DND-41 (cell line): ENCODE measurements around the gene MID2.

Source experiments
- ATAC-seq: fragments of 200-7000 bp; cut with Tn5 transposase; 3 replicates; pipeline ENCODE4 v1.9.1; 2021; ENCODE audit warnings: low read depth; ENCODE audit not compliant: insufficient read depth
- DNase-seq: peaks from one replicate; pipeline ENCODE4 v3.0.0-alpha.2; 2020
- H2AFZ ChIP-seq: 2 replicates; pipeline ENCODE4 v1.6.0; 2012; ENCODE audit warnings: low read depth, low read length
- H3K27ac ChIP-seq: 2 replicates; pipeline ENCODE4 v1.5.1; 2012; ENCODE audit warnings: low read length, inconsistent platforms
- H3K27me3 ChIP-seq: fragments of 200-600 bp; sonication (generic); 2 replicates; pipeline ENCODE4 v1.6.0; 2012; ENCODE audit warnings: low read length, mild to moderate bottlenecking, inconsistent platforms; ENCODE audit not compliant: insufficient read depth, poor library complexity
- H3K36me3 ChIP-seq: 2 replicates; pipeline ENCODE4 v1.5.1; 2012; ENCODE audit warnings: low read length, inconsistent platforms; ENCODE audit not compliant: insufficient read depth
- H3K4me1 ChIP-seq: 2 replicates; pipeline ENCODE4 v1.5.1; 2012; ENCODE audit warnings: mild to moderate bottlenecking, low read length; ENCODE audit not compliant: insufficient read depth
- H3K4me2 ChIP-seq: 2 replicates; pipeline ENCODE4 v1.6.0; 2012; ENCODE audit warnings: mild to moderate bottlenecking, moderate library complexity, low read length, inconsistent platforms; ENCODE audit not compliant: insufficient read depth
- H3K4me3 ChIP-seq, 2 experiments: fragments of 200-600 bp in 1 of 2; shearing (Covaris generic) in 1 of 2; 2 replicates each; pipeline ENCODE4 v1.5.1; 2012 to 2016; ENCODE audit warnings: inconsistent platforms in 2 of 2, low read length in 2 of 2, mild to moderate bottlenecking in 2 of 2, low read depth in 1 of 2, moderate library complexity in 1 of 2
- H3K79me2 ChIP-seq: 2 replicates; pipeline ENCODE4 v1.6.0; 2012; ENCODE audit warnings: low read length, inconsistent platforms; ENCODE audit not compliant: insufficient read depth
- H3K9ac ChIP-seq: 2 replicates; pipeline ENCODE4 v1.6.0; 2012; ENCODE audit warnings: low read depth, mild to moderate bottlenecking, inconsistent platforms, low read length, moderate library complexity
- H3K9me3 ChIP-seq: 2 replicates; pipeline ENCODE4 v1.5.1; 2012; ENCODE audit warnings: low read length, moderate library complexity, mild to moderate bottlenecking, inconsistent platforms; ENCODE audit not compliant: insufficient read depth, severe bottlenecking
- H4K20me1 ChIP-seq: 2 replicates; pipeline ENCODE4 v1.6.0; 2012; ENCODE audit warnings: low read length; ENCODE audit not compliant: insufficient read depth
- EZH2 ChIP-seq: IDR thresholded peaks from 3 replicates; pipeline ENCODE4 v1.6.1; 2012; ENCODE audit warnings: borderline replicate concordance, low read depth, mild to moderate bottlenecking, moderate library complexity, low read length, inconsistent platforms; ENCODE audit not compliant: severe bottlenecking
- TF ChIP-seq, protein P1 (sequence below): IDR thresholded peaks from 2 replicates; pipeline ENCODE4 v1.5.1; 2012; ENCODE audit warnings: borderline replicate concordance, low read length, moderate library complexity, mild to moderate bottlenecking; ENCODE audit not compliant: poor library complexity, severe bottlenecking; ENCODE audit errors: extremely low read depth

Gene MID2

DNA sequence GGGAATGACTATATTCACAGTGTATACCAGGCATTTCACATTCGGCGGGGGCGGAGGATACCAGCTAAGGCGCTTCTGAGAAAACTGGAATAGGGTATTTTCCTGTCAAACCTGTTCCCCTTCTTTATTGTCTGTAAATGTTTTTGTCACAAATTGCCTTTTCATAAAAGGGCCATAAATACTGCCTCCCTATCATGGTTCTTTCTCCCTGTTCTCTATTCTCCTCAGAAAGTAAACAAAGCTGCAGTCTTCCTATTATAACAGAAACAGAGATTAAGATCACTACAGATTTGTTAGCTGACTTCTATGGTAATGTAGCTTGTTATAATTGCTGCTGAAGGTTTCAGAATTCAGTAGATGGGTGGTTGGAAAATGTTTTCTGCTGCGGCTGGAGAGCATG lies 32.2 kb downstream of the MID2 start:
- Histone ChIP-seq H4K20me1 (no peaks in the 10 kb centered on the region), H2AFZ (no peak overlapping the region), H3K27ac (no peak overlapping the region), H3K4me3 (no peak overlapping the region), H3K4me2 (no peak overlapping the region), H3K79me2 (no peaks in the 10 kb centered on the region), H3K9ac (no peak overlapping the region), H3K9me3 (no peaks in the 10 kb centered on the region), H3K36me3 (no peaks in the 10 kb centered on the region), H3K27me3 (no peaks in the 10 kb centered on the region), H3K4me1 (no peaks in the 10 kb centered on the region)
- no peak for ATAC-seq
- DNase-seq = no peak
- TF ChIP-seq, protein P1, sequence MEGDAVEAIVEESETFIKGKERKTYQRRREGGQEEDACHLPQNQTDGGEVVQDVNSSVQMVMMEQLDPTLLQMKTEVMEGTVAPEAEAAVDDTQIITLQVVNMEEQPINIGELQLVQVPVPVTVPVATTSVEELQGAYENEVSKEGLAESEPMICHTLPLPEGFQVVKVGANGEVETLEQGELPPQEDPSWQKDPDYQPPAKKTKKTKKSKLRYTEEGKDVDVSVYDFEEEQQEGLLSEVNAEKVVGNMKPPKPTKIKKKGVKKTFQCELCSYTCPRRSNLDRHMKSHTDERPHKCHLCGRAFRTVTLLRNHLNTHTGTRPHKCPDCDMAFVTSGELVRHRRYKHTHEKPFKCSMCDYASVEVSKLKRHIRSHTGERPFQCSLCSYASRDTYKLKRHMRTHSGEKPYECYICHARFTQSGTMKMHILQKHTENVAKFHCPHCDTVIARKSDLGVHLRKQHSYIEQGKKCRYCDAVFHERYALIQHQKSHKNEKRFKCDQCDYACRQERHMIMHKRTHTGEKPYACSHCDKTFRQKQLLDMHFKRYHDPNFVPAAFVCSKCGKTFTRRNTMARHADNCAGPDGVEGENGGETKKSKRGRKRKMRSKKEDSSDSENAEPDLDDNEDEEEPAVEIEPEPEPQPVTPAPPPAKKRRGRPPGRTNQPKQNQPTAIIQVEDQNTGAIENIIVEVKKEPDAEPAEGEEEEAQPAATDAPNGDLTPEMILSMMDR = no peak
- no peak for TF ChIP-seq EZH2

DNA sequence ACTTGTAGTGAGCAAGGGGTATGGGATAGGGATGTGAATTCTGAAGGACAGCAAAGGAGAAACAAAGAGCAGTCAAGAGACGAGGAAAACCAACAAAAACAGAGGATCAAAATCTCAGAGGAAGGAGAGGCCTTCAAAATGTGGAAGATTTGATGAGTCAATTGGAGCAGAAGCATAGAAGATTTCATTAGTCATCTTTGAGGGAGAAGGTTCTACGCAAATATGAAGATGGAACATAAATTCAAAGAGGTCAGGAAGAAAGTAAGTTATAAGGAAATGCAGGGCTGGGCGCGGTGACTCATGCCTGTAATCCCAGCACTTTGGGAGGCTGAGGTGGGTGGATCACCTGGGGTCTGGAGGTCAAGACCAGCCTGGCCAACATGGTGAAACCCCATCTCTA lies 35.4 kb downstream of the MID2 start:
- H3K4me2 ChIP-seq = no peak overlapping the region

DNA sequence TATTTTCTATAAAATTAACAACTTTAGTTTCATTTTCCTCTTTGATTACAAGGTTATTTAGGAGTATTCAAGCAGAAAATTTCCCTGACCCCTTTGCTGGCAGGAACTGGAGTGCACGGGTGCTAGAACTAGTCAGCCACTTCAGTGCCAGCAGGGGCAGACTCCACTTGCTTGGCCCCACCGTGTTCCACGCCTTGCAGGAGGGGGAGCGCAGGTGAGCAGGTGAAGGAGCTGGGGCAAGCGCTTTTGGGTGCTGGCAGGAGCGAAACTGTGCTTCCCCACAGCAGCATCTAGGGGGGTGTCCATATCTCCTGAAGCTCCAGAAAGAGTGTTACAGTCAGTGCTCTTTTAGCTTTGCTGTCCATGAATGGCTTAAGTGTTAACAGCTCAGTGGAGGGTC lies 45.5 kb downstream of the MID2 start:
- no peaks in the 10 kb centered on the region for H3K4me1 ChIP-seq
- TF ChIP-seq, protein P1 = no peak
- DNase-seq = no peak
- no peak overlapping the region for H3K9ac ChIP-seq
- no peaks in the 10 kb centered on the region for H4K20me1 ChIP-seq
- H3K4me2 ChIP-seq = no peak overlapping the region
- H3K9me3 ChIP-seq = no peaks in the 10 kb centered on the region
- no peak for ATAC-seq
- no peak overlapping the region for H3K4me3 ChIP-seq
- H3K27me3 ChIP-seq = no peaks in the 10 kb centered on the region
- no peaks in the 10 kb centered on the region for H3K79me2 ChIP-seq
- no peaks in the 10 kb centered on the region for H3K36me3 ChIP-seq
- H3K27ac ChIP-seq = no peak overlapping the region
- H2AFZ ChIP-seq = no peak overlapping the region

More for the DNA sequence above, 35.4 kb downstream of the MID2 start:
- Histone ChIP-seq H3K27me3 (no peaks in the 10 kb centered on the region), H3K79me2 (no peaks in the 10 kb centered on the region), H3K9me3 (no peaks in the 10 kb centered on the region), H3K4me1 (no peaks in the 10 kb centered on the region), H3K9ac (no peak overlapping the region), H3K27ac (no peak overlapping the region), H3K4me3 (no peak overlapping the region), H3K36me3 (no peaks in the 10 kb centered on the region), H2AFZ (no peak overlapping the region), H4K20me1 (no peaks in the 10 kb centered on the region)
- no peak for TF ChIP-seq EZH2
- TF ChIP-seq, protein P1 = no peak
- ATAC-seq (no peak), DNase-seq (no peak)

DNA sequence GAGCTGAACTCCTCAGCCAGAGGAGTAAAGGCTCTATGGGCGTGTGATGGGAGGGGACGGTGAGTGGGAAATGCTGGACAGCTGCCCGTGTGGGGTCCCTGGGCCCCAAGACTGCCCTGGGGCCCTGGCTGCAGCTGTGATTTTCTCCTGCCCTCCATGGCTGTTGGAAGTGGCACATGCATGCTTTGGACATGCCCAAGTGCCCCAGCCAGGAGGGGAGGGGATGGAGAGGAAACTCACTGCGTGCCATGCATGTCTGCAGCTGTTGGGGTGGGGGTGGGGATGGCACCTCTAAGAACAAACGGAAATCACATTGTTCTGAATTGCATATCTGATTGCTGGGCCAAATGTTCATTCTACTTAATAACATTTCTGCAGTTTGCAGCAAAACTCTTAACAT lies 52.4 kb downstream of the MID2 start:
- Histone ChIP-seq H3K4me1 (no peaks in the 10 kb centered on the region), H3K27me3 (no peaks in the 10 kb centered on the region), H3K4me3 (no peak overlapping the region), H4K20me1 (no peaks in the 10 kb centered on the region), H3K79me2 (no peaks in the 10 kb centered on the region), H3K9ac (no peak overlapping the region), H3K27ac (no peak overlapping the region), H3K36me3 (no peaks in the 10 kb centered on the region), H3K9me3 (no peaks in the 10 kb centered on the region), H2AFZ (no peak overlapping the region), H3K4me2 (no peak overlapping the region)
- TF ChIP-seq, protein P1 = no peak
- no peak for TF ChIP-seq EZH2
- DNase-seq (no peak), ATAC-seq (no peak)
